HG02642 (cell line): ENCODE results near the gene SPANXN3.
"Not testable (repeated sequence)": the region's sequence is repeated elsewhere in the genome, so short reads cannot be mapped to it uniquely, and the experiment has no call there.

Experiments
- ATAC-seq: cut with Tn5 transposase; IDR thresholded peaks from one replicate; pipeline ENCODE4 v1.9.1; 2021; ENCODE audit warnings: mild to moderate bottlenecking; ENCODE audit not compliant: unreplicated experiment, poor library complexity

Gene SPANXN3

DNA sequence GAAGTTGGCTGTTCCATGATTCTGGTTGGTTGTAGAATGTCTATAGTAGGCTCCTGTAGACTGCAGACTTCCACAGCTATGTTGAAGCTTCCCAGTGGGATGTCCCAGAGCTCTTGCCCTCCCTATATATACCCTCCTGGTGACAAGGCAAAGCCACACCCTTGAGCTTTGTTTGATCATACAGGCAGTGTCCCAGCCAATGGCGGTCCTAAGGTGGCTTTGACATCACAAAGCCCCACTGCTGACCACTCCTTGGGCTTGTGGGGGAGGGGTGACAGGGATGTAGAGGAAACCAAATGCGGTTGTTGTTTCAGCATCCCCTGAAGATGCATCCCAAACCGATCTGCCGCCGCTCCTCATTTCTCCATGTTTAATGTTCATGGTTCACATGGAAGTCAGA lies at the start of gene SPANXN3:
Gene SPANXN3, minus strand, starts transcription at position 101 of the 400 bp plus-strand sequence. Its CDS starts 84 bp downstream, at position 17.
- not testable (repeated sequence) for ATAC-seq

- ATAC-seq, result no peak
These were observed 18.9 kb upstream of the SPANXN3 start for GRCh38 chrX:143536176-143536575.

DNA sequence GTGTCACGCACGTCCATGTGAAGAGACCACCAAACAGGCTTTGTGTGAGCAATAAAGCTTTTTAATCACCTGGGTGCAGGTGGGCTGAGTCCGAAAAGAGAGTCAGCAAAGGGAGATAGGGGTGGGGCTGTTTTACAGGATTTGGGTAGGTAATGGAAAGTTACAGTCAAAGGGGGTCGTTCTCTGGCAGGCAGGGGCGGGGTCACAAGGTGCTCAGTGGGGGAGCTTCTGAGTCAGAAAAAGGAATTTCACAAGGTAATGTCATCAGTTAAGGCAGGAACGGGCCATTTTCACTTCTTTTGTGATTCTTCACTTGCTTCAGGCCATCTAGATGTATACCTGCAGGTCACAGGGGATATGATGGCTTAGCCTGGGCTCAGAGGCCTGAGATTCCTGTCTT lies 15.1 kb downstream of the SPANXN3 start:
- ATAC-seq, result not testable (repeated sequence)

- ATAC-seq, result no peak
These were observed 16.5 kb downstream of the SPANXN3 start for GRCh38 chrX:143500751-143501150.

DNA sequence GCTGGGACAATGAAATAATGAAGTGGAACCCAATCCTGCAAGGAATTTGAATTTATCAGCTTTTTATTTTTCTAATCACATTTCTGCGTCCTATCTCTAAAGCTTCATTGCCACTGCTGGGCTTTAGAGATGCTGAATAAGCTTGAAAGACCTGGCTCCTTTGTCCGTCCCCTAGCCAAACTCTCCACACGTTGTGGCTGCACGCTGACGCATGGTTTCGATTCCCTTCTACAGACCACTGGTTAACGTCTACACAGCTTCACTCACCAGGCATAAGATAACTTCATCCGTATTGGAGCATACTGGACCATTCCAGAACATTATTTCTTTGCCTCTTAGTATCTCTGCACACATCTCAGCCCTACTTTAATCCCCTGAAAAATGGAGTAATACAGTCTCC lies 31.2 kb downstream of the SPANXN3 start:
- no peak for ATAC-seq

DNA sequence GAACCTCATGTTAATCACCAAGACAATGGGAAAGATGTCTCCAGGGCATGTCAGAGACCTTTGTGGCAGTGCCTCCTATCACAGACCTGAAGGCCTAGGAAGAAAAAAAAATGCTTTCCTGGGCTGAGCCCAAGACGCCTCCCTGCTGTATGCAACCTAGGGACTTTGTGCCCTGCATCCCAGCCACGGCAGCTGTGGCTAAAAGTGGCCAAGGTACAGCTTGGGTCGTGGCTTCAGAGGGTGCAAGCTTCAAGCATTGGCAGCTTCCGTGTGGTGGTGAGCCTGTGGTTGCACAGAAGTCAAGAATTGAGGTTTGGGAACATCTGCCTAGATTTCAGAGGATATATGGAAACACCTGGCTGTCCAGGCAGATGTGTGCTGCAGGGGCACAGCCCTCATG lies 40.5 kb downstream of the SPANXN3 start:
- no peak for ATAC-seq

- no peak for ATAC-seq
These were observed 44.8 kb downstream of the SPANXN3 start for GRCh38 chrX:143472347-143472938.

GRCh38 chrX:143466130-143466529 lies 51.1 kb downstream of the SPANXN3 start:
- ATAC-seq, result no peak

- no peak for ATAC-seq
These were observed 54.6 kb downstream of the SPANXN3 start for GRCh38 chrX:143462696-143463095.

DNA sequence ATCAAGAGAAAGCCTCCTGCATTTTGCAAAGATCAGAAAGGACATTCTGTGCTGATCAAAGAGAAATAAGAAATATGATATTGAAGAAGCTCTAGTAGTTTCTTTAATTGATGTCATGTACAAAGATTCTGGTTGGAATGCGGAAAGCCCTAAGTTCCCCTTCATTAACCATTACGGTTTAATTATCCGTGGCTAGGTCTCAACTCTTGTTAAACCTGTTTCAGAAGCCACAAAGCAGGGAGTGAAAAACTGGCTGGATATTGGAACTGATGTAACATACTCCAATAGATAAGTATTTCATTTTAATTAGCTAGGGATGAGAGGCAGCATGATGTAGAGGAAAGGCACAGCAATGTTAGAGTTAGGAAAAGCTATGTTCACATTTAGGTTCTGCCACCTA lies 55.7 kb downstream of the SPANXN3 start:
- ATAC-seq, result no peak
